Psoas muscle (tissue), 8 donors: ENCODE data around the gene TNFSF10. TPM values are rescaled to one million over a fixed set of nuclear protein-coding genes. Genes with fewer than 3 reads are reported as not detected.

Experiments
- ATAC-seq, 4 donors: fragments of 200-7000 bp; cut with Tn5 transposase; one replicate each; pipeline ENCODE4 v1.9.1; 2020; ENCODE audit warnings: moderate library complexity in 3 of 4, mild to moderate bottlenecking in 2 of 4
- DNase-seq, 2 donors: peaks; one replicate each; pipeline ENCODE4 v3.0.0-alpha.2; 2020
- H3K27ac ChIP-seq: fragments of 200-600 bp; one replicate; pipeline ENCODE4 v1.8.0; 2022
- H3K27me3 ChIP-seq, 3 donors: fragments of 200-600 bp in 1 of 3; one replicate each; pipeline versions ENCODE4 v1.6.1 to v1.8.0; 2013 to 2022; ENCODE audit warnings: low read length in 2 of 3, mild to moderate bottlenecking in 2 of 3, moderate library complexity in 1 of 3; ENCODE audit not compliant: insufficient read depth in 3 of 3
- H3K36me3 ChIP-seq, 2 donors: fragments of 200-600 bp in 1 of 2; one replicate each; pipeline versions ENCODE4 v1.6.1 to v1.8.0; 2013 to 2022; ENCODE audit warnings: low read depth in 1 of 2, mild to moderate bottlenecking in 1 of 2, moderate library complexity in 1 of 2; ENCODE audit not compliant: insufficient read depth in 1 of 2
- H3K4me1 ChIP-seq: fragments of 200-600 bp; one replicate; pipeline ENCODE4 v1.8.0; 2022
- H3K4me3 ChIP-seq: fragments of 200-600 bp; one replicate; pipeline ENCODE4 v1.8.0; 2022; ENCODE audit warnings: mild to moderate bottlenecking
- H3K9me3 ChIP-seq: fragments of 200-600 bp; one replicate; pipeline ENCODE4 v1.8.0; 2022
- CTCF ChIP-seq: fragments of 200-600 bp; IDR thresholded peaks from one replicate; pipeline ENCODE4 v1.8.0; 2022; ENCODE audit warnings: antibody characterized with exemption
- WGBS, 3 donors: extraction: QIAGEN DNeasy Blood & Tissue Kit; methylation state at CpG; one replicate each; pipeline versions ENCODE4 v1.1.6 to v1.1.7; 2013; 5-methylcytosine and 5-hydroxymethylcytosine counted together
- intact Hi-C, 2 donors: fragments of 100-400 bp; cut with DNase I; formaldehyde crosslinking; loops; one replicate each; pipeline versions ENCODE4 v1.11.0 to v1.14.2; 2022
- polyA plus RNA-seq, 3 donors: library from polyadenylated mRNA; stranded (reverse); fragments of 200-250 nt; gene quantifications; one replicate each; pipeline ENCODE4 v1.2.3, GENCODE V29; 2013
- total RNA-seq, 4 donors: library from RNA; stranded (reverse); fragmentation: NEBNext Ultra II Directional in 2 of 4; extraction: Animal tissue kit (Norgen Biotek cat#: 25700) in 2 of 4; gene quantifications; one replicate each; pipeline versions ENCODE4 v1.2.1 to v1.2.4, GENCODE V29; 2021 to 2023
- donor health status: healthy with polysubstance abuse.
- donor health status: DM: no; HTN: no; CAD: no; lungs with moderate emphysema.
- donor health status: Bipolar disorder and iron deficiency.
- donor health status: healthy.
- donor health status: DM: yes; HTN: yes; CAD: no.
- donor health status: DM: no; HTN: no; CAD: no.
- donor health status: DM: no; HTN: no; CAD: no.
- donor health status: DM: yes; HTN: yes; CAD: no.

Gene TNFSF10
- total and polyA plus RNA-seq, 7 donors, result 5.5 to 18.6 (median 10.0) TPM

GRCh38 chr3:172518929-172519640 lies 4.1 kb downstream of the TNFSF10 start:
- intact Hi-C loops, result no loop called here
- 58 to 81% (median 78%) methylated on average over 2 of the region's 2 CpGs for WGBS, 3 donors
- TF ChIP-seq CTCF, result no peak
- no peak for DNase-seq
- H3K36me3 ChIP-seq, result no peaks in the 10 kb centered on the region
- H3K27me3 ChIP-seq, result no peaks in the 10 kb centered on the region
- no peaks in the 10 kb centered on the region for H3K9me3 ChIP-seq
- peak overlapping the region; percentile 68 for H3K4me3 ChIP-seq
- no peak for ATAC-seq
- H3K27ac ChIP-seq, result no peak overlapping the region
- H3K4me1 ChIP-seq, result peaks cover 14% of the 10 kb centered on the region

GRCh38 chr3:172517859-172518466 lies 5.3 kb downstream of the TNFSF10 start:
- whole genome bisulfite sequencing, 3 donors, result 74 to 80% (median 75%) methylated on average over 8 of the region's 8 CpGs
- Histone ChIP-seq H3K27ac (peak overlapping the region; percentile 12), H3K36me3 (no peaks in the 10 kb centered on the region), H3K4me3 (no peak overlapping the region), H3K9me3 (no peaks in the 10 kb centered on the region), H3K27me3 (no peaks in the 10 kb centered on the region), H3K4me1 (peaks cover 14% of the 10 kb centered on the region)
- ATAC-seq (no peak), DNase-seq (no peak)
- intact Hi-C loops, result no loop called here
- TF ChIP-seq CTCF, result no peak

GRCh38 chr3:172516318-172517214 lies 6.7 kb downstream of the TNFSF10 start:
- H3K36me3 ChIP-seq, result no peaks in the 10 kb centered on the region
- peak; percentile 73 to 80 (median 78) for ATAC-seq
- whole genome bisulfite sequencing, 3 donors, result 28 to 43% (median 40%) methylated on average over 7 of the region's 7 CpGs

More at GRCh38 chr3:172516318-172517214, 6.7 kb downstream of the TNFSF10 start:
- no peak overlapping the region for H3K4me3 ChIP-seq
- intact Hi-C loops, result no loop called here
- TF ChIP-seq CTCF, result no peak
- no peaks in the 10 kb centered on the region for H3K9me3 ChIP-seq
- no peaks in the 10 kb centered on the region for H3K27me3 ChIP-seq
- peaks cover 14% of the 10 kb centered on the region for H3K4me1 ChIP-seq
- peak in 1 of 2 donors; percentile 36 for DNase-seq
- peak overlapping the region; percentile 46 for H3K27ac ChIP-seq
